Mucosa of rectum (tissue), 2 donors: ENCODE data around the gene ERCC6L.
A peak's percentile ranks its signal among the peaks of the same experiment; 100 is the strongest.
"Not testable (repeated sequence)": the region's sequence is repeated elsewhere in the genome, so short reads cannot be mapped to it uniquely, and the experiment has no call there.

Experiments used
- H3K27ac ChIP-seq, 2 donors: one replicate each; pipeline ENCODE4 v1.7.0; 2013; ENCODE audit warnings: inconsistent platforms in 2 of 2, low read depth in 2 of 2, low read length in 2 of 2
- H3K27me3 ChIP-seq, 2 donors: one replicate each; pipeline ENCODE4 v1.7.0; 2013; ENCODE audit warnings: low read length in 2 of 2; ENCODE audit not compliant: control insufficient read depth in 2 of 2, insufficient read depth in 2 of 2
- H3K36me3 ChIP-seq, 2 donors: one replicate each; pipeline ENCODE4 v1.7.0; 2013; ENCODE audit warnings: low read length in 2 of 2; ENCODE audit not compliant: control insufficient read depth in 2 of 2, insufficient read depth in 2 of 2
- H3K4me1 ChIP-seq, 2 donors: one replicate each; pipeline ENCODE4 v1.7.0; 2013; ENCODE audit warnings: low read length in 2 of 2, mild to moderate bottlenecking in 1 of 2; ENCODE audit not compliant: control insufficient read depth in 2 of 2, insufficient read depth in 2 of 2
- H3K4me3 ChIP-seq, 2 donors: one replicate each; pipeline ENCODE4 v1.7.0; 2013; ENCODE audit warnings: low read length in 2 of 2
- H3K9ac ChIP-seq, 2 donors: one replicate each; pipeline ENCODE4 v1.7.0; 2013; ENCODE audit warnings: low read length in 2 of 2, low read depth in 1 of 2, mild to moderate bottlenecking in 1 of 2
- H3K9me3 ChIP-seq, 2 donors: one replicate each; pipeline ENCODE4 v1.7.0; 2013; ENCODE audit warnings: low read length in 2 of 2; ENCODE audit not compliant: control insufficient read depth in 2 of 2
- donor health status: healthy.
- donor health status: Normal muscosa, but diverticular disease.

The ERCC6L gene

DNA sequence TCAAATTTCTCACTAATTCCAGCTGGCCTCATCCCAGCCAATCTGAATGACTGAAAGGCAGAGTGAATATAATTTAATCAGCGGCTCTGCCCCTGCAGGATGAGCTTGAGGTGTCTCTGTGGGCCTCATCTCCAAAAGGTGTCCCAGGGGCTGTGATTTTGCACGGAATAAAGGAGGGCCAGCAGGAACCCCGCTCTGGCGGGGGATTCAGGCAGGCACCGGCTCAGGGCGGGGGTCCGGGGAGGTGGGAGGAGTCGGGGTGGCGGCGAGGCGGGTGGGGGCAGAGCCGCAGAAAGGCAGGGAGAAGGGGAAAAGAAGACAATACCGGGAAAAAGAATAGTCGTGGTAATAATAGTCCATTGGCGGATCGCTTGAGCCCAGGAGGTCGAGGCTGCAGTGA, 16.0 kb upstream of the ERCC6L start:
- H3K4me1 ChIP-seq, result no peaks in the 10 kb centered on the region
- no peak overlapping the region for H3K9ac ChIP-seq
- H3K27me3 ChIP-seq, result peaks cover 0 to 7% of the 10 kb centered on the region in 2 donors
- H3K4me3 ChIP-seq, result no peak overlapping the region
- H3K9me3 ChIP-seq, result no peaks in the 10 kb centered on the region
- H3K36me3 ChIP-seq, result no peaks in the 10 kb centered on the region
- no peak overlapping the region for H3K27ac ChIP-seq

GRCh38 chrX:72253686-72254085, 14.9 kb upstream of the ERCC6L start:
- Histone ChIP-seq H3K27me3 (peaks cover 0 to 7% of the 10 kb centered on the region in 2 donors), H3K4me1 (no peaks in the 10 kb centered on the region), H3K27ac (no peak overlapping the region), H3K9me3 (no peaks in the 10 kb centered on the region), H3K36me3 (no peaks in the 10 kb centered on the region), H3K9ac (no peak overlapping the region), H3K4me3 (no peak overlapping the region)

DNA sequence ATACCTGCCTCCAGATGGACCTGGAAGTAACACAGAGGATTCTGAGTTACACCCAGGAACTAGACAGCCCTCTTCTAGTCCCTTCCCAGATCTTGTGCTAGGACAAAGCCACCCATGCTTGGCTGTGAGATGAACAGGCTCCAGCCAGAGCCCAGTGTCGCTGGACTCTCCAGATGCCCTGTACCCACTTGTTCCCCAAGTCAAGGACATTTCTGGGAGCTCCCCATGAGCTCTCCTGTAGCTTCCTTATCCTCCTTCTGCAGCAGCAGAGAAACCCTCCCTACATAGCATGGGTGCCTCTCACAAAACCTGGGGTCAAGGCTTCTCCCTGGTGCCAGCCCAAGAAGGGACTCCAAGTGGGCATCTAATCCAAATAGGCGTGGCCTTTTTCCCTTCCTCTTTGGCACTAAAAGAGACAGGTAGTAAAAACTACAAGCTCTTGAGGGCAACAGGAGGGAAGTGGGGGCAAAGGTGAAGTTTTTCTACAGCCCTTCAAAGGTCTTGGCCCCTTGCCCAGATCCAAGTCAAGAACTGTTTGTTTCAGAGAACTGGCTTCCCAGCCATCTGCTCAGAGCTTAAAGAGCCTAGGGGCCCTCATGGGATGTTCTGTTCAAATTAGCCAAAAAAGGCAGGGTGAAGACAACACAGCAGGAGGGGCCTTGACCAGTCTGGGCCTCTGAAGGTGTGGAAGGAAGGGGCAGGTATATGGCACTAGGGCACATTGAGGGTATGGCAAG, 8.5 kb upstream of the ERCC6L start:
- peaks cover 0 to 3% of the 10 kb centered on the region in 2 donors for H3K27me3 ChIP-seq
- no peaks in the 10 kb centered on the region for H3K36me3 ChIP-seq
- H3K9me3 ChIP-seq, result no peaks in the 10 kb centered on the region
- H3K9ac ChIP-seq, result no peak overlapping the region
- H3K4me3 ChIP-seq, result no peak overlapping the region
- no peak overlapping the region for H3K27ac ChIP-seq
- peaks cover 0 to 4% of the 10 kb centered on the region in 2 donors for H3K4me1 ChIP-seq

DNA sequence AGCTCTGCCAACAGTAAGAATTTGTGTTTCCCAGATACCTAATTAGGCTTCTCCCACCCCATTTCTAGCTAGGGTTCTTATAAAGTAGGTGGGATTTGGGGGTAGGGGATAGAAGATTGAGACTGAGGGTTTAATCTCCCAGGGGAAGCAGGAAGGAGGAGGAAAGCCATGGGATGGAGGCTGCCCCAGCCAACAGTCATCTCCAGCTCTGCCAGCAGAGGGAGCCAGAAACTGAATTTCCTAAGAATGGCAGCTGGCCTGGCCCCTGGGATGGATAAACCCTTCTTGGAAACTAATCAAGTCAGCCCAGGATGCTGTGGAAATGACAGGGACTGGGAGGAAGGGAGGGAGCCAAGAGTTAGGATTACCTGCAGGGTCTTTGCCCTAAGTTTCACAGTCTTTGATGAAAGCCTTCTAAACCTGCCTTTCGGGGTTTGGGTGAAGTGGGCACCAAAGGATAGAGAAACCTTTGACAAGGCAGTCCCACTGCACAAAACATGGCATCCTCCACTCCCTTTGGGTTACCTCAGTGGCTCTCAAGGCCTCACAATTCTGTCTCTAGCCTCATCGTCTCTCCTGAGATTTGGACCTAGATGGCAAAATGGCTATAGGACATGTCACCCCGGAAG, 6.7 kb upstream of the ERCC6L start:
- H3K4me3 ChIP-seq, result no peak overlapping the region
- H3K4me1 ChIP-seq, result peaks cover 0 to 4% of the 10 kb centered on the region in 2 donors
- peaks cover 0 to 3% of the 10 kb centered on the region in 2 donors for H3K27me3 ChIP-seq
- H3K27ac ChIP-seq, result no peak overlapping the region
- H3K9ac ChIP-seq, result no peak overlapping the region
- no peaks in the 10 kb centered on the region for H3K36me3 ChIP-seq
- no peaks in the 10 kb centered on the region for H3K9me3 ChIP-seq

GRCh38 chrX:72243472-72243871, 4.6 kb upstream of the ERCC6L start:
- Histone ChIP-seq H3K4me3 (no peak overlapping the region), H3K9me3 (no peaks in the 10 kb centered on the region), H3K4me1 (peaks cover 3 to 7% of the 10 kb centered on the region in 2 donors), H3K36me3 (no peaks in the 10 kb centered on the region), H3K27ac (no peak overlapping the region), H3K9ac (no peak overlapping the region), H3K27me3 (peaks cover 0 to 3% of the 10 kb centered on the region in 2 donors)

- Histone ChIP-seq H3K36me3 (no peaks in the 10 kb centered on the region), H3K9ac (no peak overlapping the region), H3K4me3 (no peak overlapping the region), H3K9me3 (no peaks in the 10 kb centered on the region), H3K4me1 (peaks cover 3% of the 10 kb centered on the region in 2 donors), H3K27ac (no peak overlapping the region), H3K27me3 (peaks cover 0 to 3% of the 10 kb centered on the region in 2 donors)
These were observed 2.1 kb upstream of the ERCC6L start for GRCh38 chrX:72240976-72241375.

GRCh38 chrX:72238183-72238582, 644 bp downstream of the ERCC6L start:
- Histone ChIP-seq H3K4me1 (peaks cover 3% of the 10 kb centered on the region in 2 donors), H3K9me3 (no peaks in the 10 kb centered on the region), H3K27ac (no peak overlapping the region), H3K36me3 (no peaks in the 10 kb centered on the region), H3K27me3 (no peaks in the 10 kb centered on the region), H3K4me3 (peak overlapping the region; percentile 35 to 65), H3K9ac (no peak overlapping the region)

- H3K4me1 ChIP-seq, result peaks cover 3% of the 10 kb centered on the region in 2 donors
- no peaks in the 10 kb centered on the region for H3K27me3 ChIP-seq
These were observed 2.0 kb downstream of the ERCC6L start for GRCh38 chrX:72236841-72237240.

DNA sequence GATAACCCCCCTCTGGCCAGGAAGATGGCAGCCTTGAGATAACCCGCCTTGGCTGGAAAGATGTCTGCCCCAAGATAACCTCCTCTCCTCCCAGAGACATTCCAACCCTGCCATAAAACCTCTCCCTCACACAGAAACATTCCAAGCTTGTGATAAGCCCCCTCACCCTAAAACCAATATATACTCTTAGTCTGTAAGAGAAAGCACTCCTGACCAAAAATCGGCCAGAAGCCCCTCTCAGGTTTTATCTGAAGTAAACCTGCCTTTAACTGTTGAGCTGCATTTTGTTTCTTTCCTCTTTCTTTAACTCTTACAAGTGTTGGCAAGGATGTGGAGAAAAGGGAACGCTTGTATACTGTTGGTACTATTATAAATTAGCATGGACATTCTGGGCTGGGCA, 8.5 kb downstream of the ERCC6L start:
- Histone ChIP-seq H3K27ac (no peak overlapping the region), H3K36me3 (no peaks in the 10 kb centered on the region), H3K4me1 (no peaks in the 10 kb centered on the region), H3K9ac (no peak overlapping the region), H3K9me3 (peaks cover 0 to 3% of the 10 kb centered on the region in 2 donors), H3K27me3 (no peaks in the 10 kb centered on the region), H3K4me3 (no peak overlapping the region)

More at GRCh38 chrX:72236841-72237240, 2.0 kb downstream of the ERCC6L start:
- Histone ChIP-seq H3K27ac (no peak overlapping the region), H3K4me3 (no peak overlapping the region), H3K36me3 (no peaks in the 10 kb centered on the region), H3K9ac (no peak overlapping the region), H3K9me3 (no peaks in the 10 kb centered on the region)

- not testable (repeated sequence) for H3K27me3 ChIP-seq, H3K9ac ChIP-seq, H3K4me3 ChIP-seq, H3K4me1 ChIP-seq, H3K27ac ChIP-seq, H3K36me3 ChIP-seq, H3K9me3 ChIP-seq
These were observed 18.5 kb downstream of the ERCC6L start for GRCh38 chrX:72220375-72220774.
